ENCODE data around the gene TSEN15.
"Not testable (repeated sequence)": the region's sequence is repeated elsewhere in the genome, so short reads cannot be mapped to it uniquely, and the experiment has no call there.

Gene TSEN15

DNA sequence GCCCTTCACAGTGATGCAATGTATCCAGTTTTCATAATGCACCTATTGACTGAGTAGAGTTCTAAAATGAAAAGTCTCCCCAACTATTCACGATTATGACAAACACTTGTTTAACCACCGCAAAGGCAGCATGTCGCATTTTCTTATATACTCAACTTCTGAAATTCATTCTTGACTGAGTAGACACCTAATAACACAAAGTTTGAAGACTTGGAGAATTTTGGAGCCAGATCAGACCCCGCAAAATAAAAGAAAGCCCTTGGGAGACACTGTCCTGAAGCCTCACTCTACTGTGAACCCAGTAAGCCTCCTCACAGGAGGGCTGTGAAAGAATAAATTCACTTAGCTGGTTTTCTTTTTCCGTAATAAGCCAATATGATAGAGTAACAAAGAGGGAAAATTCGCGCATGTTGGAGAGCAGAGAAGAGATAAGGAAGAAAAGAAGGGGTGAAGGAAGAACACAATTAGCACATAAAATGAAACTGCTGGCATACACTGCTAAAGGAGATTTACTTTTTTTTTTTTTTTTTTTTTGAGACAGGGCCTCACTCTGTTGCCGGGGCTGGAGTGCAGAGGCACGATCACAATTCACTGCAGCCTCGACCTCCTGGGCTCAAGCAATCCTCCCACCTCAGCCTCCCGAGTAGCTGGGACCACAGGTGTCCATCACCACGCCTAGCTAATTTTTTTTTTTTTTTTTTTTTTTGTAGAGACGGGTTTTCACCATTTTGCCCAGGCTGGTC is 13.5 kb upstream of the TSEN15 start:
- peaks cover 48% of the 10 kb centered on the region for H3K27me3 ChIP-seq (ENCODE audit: control insufficient read depth, insufficient read depth, low read length, poor library complexity, severe bottlenecking)

DNA sequence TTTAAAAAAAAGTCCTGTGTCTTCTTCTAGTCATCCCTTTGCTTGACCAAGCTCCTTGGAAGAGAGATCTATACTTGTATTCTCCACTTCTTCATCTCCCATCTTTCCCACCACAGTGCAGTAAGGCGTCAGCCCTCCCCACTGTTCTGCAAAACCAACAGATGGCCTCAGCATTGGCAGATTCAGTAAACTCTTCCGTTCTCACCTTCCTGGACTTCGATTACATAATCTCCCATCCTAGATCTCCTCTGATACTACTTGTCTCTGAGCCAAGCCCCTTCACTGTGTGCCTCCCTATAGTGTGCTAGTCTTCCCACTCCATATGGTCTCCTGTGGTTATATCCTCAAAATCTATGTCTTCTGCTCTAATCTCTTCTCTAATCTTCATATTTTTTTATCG is 12.4 kb upstream of the TSEN15 start:
- H3K36me3 ChIP-seq (ENCODE audit: control insufficient read depth, insufficient read depth, low read length), result no peaks in the 10 kb centered on the region
- H3K4me1 ChIP-seq (ENCODE audit: control insufficient read depth, insufficient read depth, low read length), result peaks cover 8% of the 10 kb centered on the region
- 96 to 97% methylated on average over 4 of the region's 4 CpGs for WGBS, 2 experiments
- H3K9me3 ChIP-seq (ENCODE audit: control insufficient read depth, low read length), result no peaks in the 10 kb centered on the region
- H3K4me3 ChIP-seq (ENCODE audit: insufficient read depth, low read depth, low read length), result no peak overlapping the region
- H3K27ac ChIP-seq (ENCODE audit: insufficient read depth, low read depth, low read length, poor library complexity, severe bottlenecking), result no peak overlapping the region
- H3K27me3 ChIP-seq (ENCODE audit: control insufficient read depth, insufficient read depth, low read length, poor library complexity, severe bottlenecking), result peaks cover 48% of the 10 kb centered on the region

More for the DNA sequence above, 13.5 kb upstream of the TSEN15 start:
- H3K27ac ChIP-seq (ENCODE audit: insufficient read depth, low read depth, low read length, poor library complexity, severe bottlenecking), result no peak overlapping the region
- H3K36me3 ChIP-seq (ENCODE audit: control insufficient read depth, insufficient read depth, low read length), result no peaks in the 10 kb centered on the region
- WGBS, 2 experiments, result 87 to 88% methylated on average over 13 of the region's 13 CpGs
- no peaks in the 10 kb centered on the region for H3K9me3 ChIP-seq (ENCODE audit: control insufficient read depth, low read length)
- H3K4me1 ChIP-seq (ENCODE audit: control insufficient read depth, insufficient read depth, low read length), result peaks cover 8% of the 10 kb centered on the region
- H3K4me3 ChIP-seq (ENCODE audit: insufficient read depth, low read depth, low read length), result peak overlapping the region; percentile 59

DNA sequence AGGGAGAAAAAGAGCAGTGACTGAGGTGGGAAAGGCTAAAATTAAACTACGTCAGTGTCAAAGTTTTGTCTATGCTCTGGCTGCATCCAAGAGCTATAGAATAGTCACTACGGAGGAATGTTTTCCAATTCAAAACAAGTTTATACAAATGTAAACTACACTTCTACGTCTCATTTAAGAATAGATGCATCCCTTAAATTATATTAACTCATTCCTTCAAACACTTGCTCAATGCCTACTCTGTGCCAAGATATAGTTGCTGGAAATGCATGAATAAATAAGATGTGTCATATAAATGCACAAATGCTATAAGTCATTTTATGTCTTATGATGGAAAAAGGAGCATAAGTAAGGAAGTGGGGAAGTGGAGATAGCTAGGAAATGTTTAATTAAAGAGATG is 9.8 kb upstream of the TSEN15 start:
- no peaks in the 10 kb centered on the region for H3K9me3 ChIP-seq (ENCODE audit: control insufficient read depth, low read length)
- whole genome bisulfite sequencing, 2 experiments, result 93% methylated on average over 3 of the region's 3 CpGs
- peaks cover 4% of the 10 kb centered on the region for H3K4me1 ChIP-seq (ENCODE audit: control insufficient read depth, insufficient read depth, low read length)
- peaks cover 29% of the 10 kb centered on the region for H3K27me3 ChIP-seq (ENCODE audit: control insufficient read depth, insufficient read depth, low read length, poor library complexity, severe bottlenecking)
- H3K4me3 ChIP-seq (ENCODE audit: insufficient read depth, low read depth, low read length), result no peak overlapping the region
- no peaks in the 10 kb centered on the region for H3K36me3 ChIP-seq (ENCODE audit: control insufficient read depth, insufficient read depth, low read length)
- H3K27ac ChIP-seq (ENCODE audit: insufficient read depth, low read depth, low read length, poor library complexity, severe bottlenecking), result no peak overlapping the region

DNA sequence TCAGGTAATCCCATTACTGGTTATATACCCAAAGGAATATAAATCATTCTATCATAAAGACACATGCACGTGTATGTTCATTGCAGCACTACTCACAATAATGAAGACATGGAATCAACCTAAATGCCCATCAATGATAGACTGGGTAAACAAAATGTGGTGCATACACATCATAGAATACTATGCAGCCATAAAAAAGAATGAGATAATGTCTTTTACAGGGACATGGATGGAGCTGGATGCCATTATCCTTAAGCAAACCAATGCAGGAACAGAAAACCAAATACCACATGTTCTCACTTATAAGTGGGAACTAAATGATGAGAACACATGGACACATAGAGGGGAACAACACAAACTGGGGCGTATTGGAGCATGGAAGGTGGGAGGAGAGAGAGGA is 8.2 kb upstream of the TSEN15 start:
- H3K9me3 ChIP-seq (ENCODE audit: control insufficient read depth, low read length); H3K27ac ChIP-seq (ENCODE audit: insufficient read depth, low read depth, low read length, poor library complexity, severe bottlenecking): not testable (repeated sequence)
- WGBS, 2 experiments, result 91 to 100% methylated on average over 2 of the region's 2 CpGs

DNA sequence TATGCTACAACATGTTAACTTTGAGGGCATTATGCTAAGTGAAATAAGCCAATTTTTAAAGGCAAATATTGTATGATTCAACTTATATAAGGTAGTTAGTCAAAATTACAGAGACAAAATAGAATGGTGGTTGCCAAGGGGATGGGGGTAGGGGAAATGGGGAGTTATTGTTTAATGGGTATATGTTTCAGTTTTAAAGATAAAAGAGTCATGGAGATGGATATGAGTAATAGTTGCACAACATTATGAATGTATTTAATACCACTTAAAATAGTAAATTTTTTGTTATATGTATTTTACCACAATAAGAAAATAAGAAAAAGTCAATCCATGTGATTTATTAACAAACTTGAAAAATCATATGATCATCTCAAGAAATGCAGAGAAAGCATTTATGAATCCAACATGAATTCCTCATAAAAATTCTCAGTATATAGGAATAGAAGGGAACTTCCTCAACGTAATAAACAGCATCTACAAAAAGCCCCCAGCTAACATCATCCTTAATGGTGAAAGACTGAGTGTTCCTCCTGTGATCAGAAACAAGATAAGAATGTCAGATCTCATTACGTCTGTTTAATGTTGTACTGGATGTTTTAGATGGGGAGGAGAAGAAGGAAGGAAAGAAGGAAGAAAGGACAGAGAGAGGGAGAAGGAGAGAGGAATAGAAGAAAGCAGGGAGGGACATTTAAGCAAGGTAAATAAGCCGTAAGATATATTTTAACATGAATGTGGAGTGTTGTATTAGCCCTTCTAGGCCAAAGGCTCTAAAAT is 6.7 kb upstream of the TSEN15 start:
- H3K27ac ChIP-seq (ENCODE audit: insufficient read depth, low read depth, low read length, poor library complexity, severe bottlenecking), result no peak overlapping the region
- H3K4me3 ChIP-seq (ENCODE audit: insufficient read depth, low read depth, low read length), result no peak overlapping the region
- peaks cover 1% of the 10 kb centered on the region for H3K27me3 ChIP-seq (ENCODE audit: control insufficient read depth, insufficient read depth, low read length, poor library complexity, severe bottlenecking)
- no peaks in the 10 kb centered on the region for H3K9me3 ChIP-seq (ENCODE audit: control insufficient read depth, low read length)
- 89 to 90% methylated on average over 2 to 3 of the region's 3 CpGs for WGBS, 2 experiments
- no peaks in the 10 kb centered on the region for H3K36me3 ChIP-seq (ENCODE audit: control insufficient read depth, insufficient read depth, low read length)
- peaks cover 3% of the 10 kb centered on the region for H3K4me1 ChIP-seq (ENCODE audit: control insufficient read depth, insufficient read depth, low read length)

More for the DNA sequence above, 8.2 kb upstream of the TSEN15 start:
- not testable (repeated sequence) for H3K36me3 ChIP-seq (ENCODE audit: control insufficient read depth, insufficient read depth, low read length); H3K4me1 ChIP-seq (ENCODE audit: control insufficient read depth, insufficient read depth, low read length); H3K4me3 ChIP-seq (ENCODE audit: insufficient read depth, low read depth, low read length)
- peaks cover 16% of the 10 kb centered on the region for H3K27me3 ChIP-seq (ENCODE audit: control insufficient read depth, insufficient read depth, low read length, poor library complexity, severe bottlenecking)

DNA sequence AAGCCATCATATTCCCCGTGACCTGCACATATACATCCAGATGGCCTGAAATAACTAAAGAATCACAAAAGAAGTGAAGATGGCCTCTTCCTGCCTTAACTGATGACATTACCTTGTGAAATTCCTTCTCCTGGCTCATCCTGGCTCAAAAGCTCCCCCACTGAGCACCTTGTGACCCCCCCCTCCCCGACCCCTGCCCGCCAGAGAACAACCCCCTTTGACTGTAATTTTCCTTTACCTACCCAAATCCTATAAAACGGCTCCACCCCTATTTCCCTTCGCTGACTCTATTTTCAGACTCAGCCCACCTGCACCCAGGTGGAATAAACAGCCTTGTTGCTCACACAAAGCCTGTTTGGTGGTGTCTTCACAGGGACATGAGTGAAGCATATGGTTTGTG is 4.0 kb upstream of the TSEN15 start:
- 41 to 43% methylated on average over 5 of the region's 5 CpGs for WGBS, 2 experiments
- not testable (repeated sequence) for H3K4me1 ChIP-seq (ENCODE audit: control insufficient read depth, insufficient read depth, low read length); H3K27ac ChIP-seq (ENCODE audit: insufficient read depth, low read depth, low read length, poor library complexity, severe bottlenecking); H3K4me3 ChIP-seq (ENCODE audit: insufficient read depth, low read depth, low read length); H3K36me3 ChIP-seq (ENCODE audit: control insufficient read depth, insufficient read depth, low read length); H3K9me3 ChIP-seq (ENCODE audit: control insufficient read depth, low read length); H3K27me3 ChIP-seq (ENCODE audit: control insufficient read depth, insufficient read depth, low read length, poor library complexity, severe bottlenecking)

DNA sequence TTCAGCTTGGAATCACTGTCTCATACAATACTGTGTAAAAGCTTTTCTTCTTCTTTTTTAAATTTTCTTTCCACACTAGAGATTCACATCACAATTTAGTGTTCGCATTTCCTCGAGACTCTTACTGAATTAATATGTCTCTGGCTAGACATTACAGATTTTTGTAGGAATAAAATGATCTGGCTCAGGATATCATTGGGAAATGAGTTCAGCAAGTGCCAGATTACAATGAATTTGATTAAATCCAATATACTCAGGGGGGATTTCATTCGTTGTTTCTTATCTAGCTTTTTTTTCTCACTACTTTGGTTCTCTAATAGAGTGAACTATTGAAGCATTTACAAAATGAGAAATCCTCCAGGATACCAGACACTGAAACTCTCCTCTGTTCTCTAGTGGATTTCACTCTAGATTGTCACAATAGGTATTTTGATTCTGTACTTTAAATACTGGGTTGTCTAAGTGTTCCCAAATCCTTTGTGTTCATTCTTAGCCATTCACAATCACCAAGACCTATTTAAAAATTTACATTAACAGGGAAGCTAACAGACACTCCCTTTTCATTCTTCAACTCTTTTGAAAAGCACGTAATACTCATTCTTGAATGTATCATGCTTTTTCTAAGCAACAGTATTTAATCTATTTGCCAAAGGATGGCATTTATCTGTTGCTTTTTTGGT is 2.8 kb upstream of the TSEN15 start:
- 66 to 94% methylated on average over 2 to 4 of the region's 4 CpGs for WGBS, 2 experiments
- Histone ChIP-seq H3K36me3 (ENCODE audit: control insufficient read depth, insufficient read depth, low read length) (no peaks in the 10 kb centered on the region), H3K9me3 (ENCODE audit: control insufficient read depth, low read length) (no peaks in the 10 kb centered on the region), H3K27me3 (ENCODE audit: control insufficient read depth, insufficient read depth, low read length, poor library complexity, severe bottlenecking) (no peaks in the 10 kb centered on the region), H3K4me1 (ENCODE audit: control insufficient read depth, insufficient read depth, low read length) (peaks cover 10% of the 10 kb centered on the region), H3K4me3 (ENCODE audit: insufficient read depth, low read depth, low read length) (no peak overlapping the region), H3K27ac (ENCODE audit: insufficient read depth, low read depth, low read length, poor library complexity, severe bottlenecking) (no peak overlapping the region)

DNA sequence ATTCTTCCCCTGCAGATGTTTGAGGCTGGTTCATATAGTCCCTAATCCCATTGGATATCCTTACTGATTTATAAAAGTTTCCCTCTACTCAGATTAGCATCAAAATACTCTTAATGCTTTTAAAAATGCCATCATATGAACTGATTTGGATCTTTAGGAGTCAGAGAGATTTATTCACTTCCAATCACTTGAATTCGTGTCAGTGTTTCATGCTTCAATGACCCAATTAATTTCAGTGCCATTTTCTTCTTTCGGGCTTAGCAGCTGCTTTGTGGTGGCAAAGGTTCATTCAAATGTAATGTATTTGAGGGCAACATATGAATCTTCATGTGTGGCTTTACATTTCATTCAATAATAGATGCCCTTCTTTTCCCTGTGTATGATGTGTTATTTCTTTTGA is 2.2 kb upstream of the TSEN15 start:
- H3K4me3 ChIP-seq (ENCODE audit: insufficient read depth, low read depth, low read length), result no peak overlapping the region
- no peaks in the 10 kb centered on the region for H3K36me3 ChIP-seq (ENCODE audit: control insufficient read depth, insufficient read depth, low read length)
- no peak overlapping the region for H3K27ac ChIP-seq (ENCODE audit: insufficient read depth, low read depth, low read length, poor library complexity, severe bottlenecking)
- H3K27me3 ChIP-seq (ENCODE audit: control insufficient read depth, insufficient read depth, low read length, poor library complexity, severe bottlenecking), result no peaks in the 10 kb centered on the region
- no peaks in the 10 kb centered on the region for H3K9me3 ChIP-seq (ENCODE audit: control insufficient read depth, low read length)
- WGBS, 2 experiments, result 79% methylated on average over 2 of the region's 2 CpGs
- H3K4me1 ChIP-seq (ENCODE audit: control insufficient read depth, insufficient read depth, low read length), result peaks cover 10% of the 10 kb centered on the region

DNA sequence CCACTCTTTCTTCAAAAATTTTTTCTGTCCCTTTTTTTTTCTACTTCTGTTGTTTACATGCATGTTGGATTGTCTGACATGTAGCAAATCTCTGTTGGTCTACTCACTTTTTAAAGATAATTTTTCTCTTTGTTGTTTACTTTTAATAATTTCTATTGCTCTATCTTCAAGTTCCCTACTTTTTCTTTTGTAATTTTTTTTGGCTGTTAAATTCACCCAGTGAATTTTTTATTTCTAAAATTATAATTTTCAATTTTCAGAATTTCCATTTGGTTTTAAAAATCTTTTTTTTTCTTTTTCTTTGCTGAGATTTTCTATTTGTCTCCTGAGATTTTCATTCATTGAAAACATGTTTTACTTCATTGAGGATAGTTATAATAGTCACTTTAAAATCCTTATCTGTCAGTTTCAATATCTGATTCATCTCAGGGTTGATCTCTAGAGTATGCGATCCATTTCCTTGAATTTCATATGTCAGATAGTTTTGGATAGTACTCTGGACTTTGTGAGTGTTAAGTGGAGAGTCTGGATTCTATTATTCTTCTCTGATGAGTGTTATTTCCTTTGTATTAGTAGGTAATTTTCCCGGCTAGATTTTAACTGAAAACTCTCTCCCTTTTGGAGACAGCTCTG is 1.6 kb upstream of the TSEN15 start:
- WGBS, 2 experiments, result 94 to 100% methylated on average over 2 of the region's 2 CpGs
- Histone ChIP-seq H3K9me3 (ENCODE audit: control insufficient read depth, low read length) (no peaks in the 10 kb centered on the region), H3K4me3 (ENCODE audit: insufficient read depth, low read depth, low read length) (no peak overlapping the region), H3K27ac (ENCODE audit: insufficient read depth, low read depth, low read length, poor library complexity, severe bottlenecking) (no peak overlapping the region), H3K27me3 (ENCODE audit: control insufficient read depth, insufficient read depth, low read length, poor library complexity, severe bottlenecking) (no peaks in the 10 kb centered on the region), H3K36me3 (ENCODE audit: control insufficient read depth, insufficient read depth, low read length) (peaks cover 6% of the 10 kb centered on the region), H3K4me1 (ENCODE audit: control insufficient read depth, insufficient read depth, low read length) (peaks cover 10% of the 10 kb centered on the region)

DNA sequence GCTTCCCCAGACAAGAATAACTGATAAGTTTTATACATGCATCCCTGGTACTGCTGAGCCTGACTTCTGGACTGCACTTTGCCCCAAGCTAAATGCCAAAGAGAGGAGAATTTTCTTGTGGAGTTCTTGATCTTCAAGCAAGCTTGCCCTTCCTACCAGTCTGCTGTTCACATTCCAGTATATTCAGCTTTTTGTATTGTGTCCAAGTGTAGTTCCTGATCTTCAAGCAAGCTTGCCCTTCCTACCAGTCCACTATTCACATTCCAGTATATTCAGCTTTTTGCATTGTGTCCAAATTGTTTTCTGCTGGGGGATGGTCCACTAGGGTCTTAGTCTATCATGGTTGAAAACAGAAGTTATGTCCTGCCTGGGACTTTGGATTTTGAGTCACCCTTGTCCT is 894 bp upstream of the TSEN15 start:
- H3K4me1 ChIP-seq (ENCODE audit: control insufficient read depth, insufficient read depth, low read length), result peaks cover 10% of the 10 kb centered on the region
- no peaks in the 10 kb centered on the region for H3K27me3 ChIP-seq (ENCODE audit: control insufficient read depth, insufficient read depth, low read length, poor library complexity, severe bottlenecking)
- H3K27ac ChIP-seq (ENCODE audit: insufficient read depth, low read depth, low read length, poor library complexity, severe bottlenecking), result peak overlapping the region; percentile 91
- H3K4me3 ChIP-seq (ENCODE audit: insufficient read depth, low read depth, low read length), result peak overlapping the region; percentile 74
- H3K9me3 ChIP-seq (ENCODE audit: control insufficient read depth, low read length), result no peaks in the 10 kb centered on the region
- peaks cover 10% of the 10 kb centered on the region for H3K36me3 ChIP-seq (ENCODE audit: control insufficient read depth, insufficient read depth, low read length)

Data from ectodermal cell (in vitro differentiated cells).